Embryonic facial prominence (tissue), 1 donor: ENCODE measurements around the gene TALDO1.

Experiments used
- DNase-seq: peaks from one replicate; pipeline ENCODE4 v3.0.0-alpha.2; 2016; ENCODE audit errors: extremely low spot score

Gene TALDO1

GRCh38 chr11:787084-787675 lies 39.9 kb downstream of the TALDO1 start:
- DNase-seq: no peak

- DNase-seq: no peak
Observed at GRCh38 chr11:788009-788640, 40.9 kb downstream of the TALDO1 start.

- no peak for DNase-seq
Observed at GRCh38 chr11:788953-789940, 42.0 kb downstream of the TALDO1 start.

GRCh38 chr11:789943-790342 lies 42.7 kb downstream of the TALDO1 start, which contains the start of gene CEND1:
Gene CEND1 (minus strand): TSS chr11:790090. CDS start chr11:788576, 1,514 bp downstream.
- DNase-seq: no peak

- no peak for DNase-seq
Observed at GRCh38 chr11:790721-791564, 43.7 kb downstream of the TALDO1 start.

GRCh38 chr11:791658-792534 lies 44.6 kb downstream of the TALDO1 start:
- DNase-seq: no peak

GRCh38 chr11:792535-792821 lies 45.2 kb downstream of the TALDO1 start:
- no peak for DNase-seq

GRCh38 chr11:792873-793272 lies 45.6 kb downstream of the TALDO1 start:
- DNase-seq: no peak

- DNase-seq: no peak
Observed at GRCh38 chr11:793556-793955, 46.3 kb downstream of the TALDO1 start.

GRCh38 chr11:794013-794765 lies 46.9 kb downstream of the TALDO1 start:
- no peak for DNase-seq

- DNase-seq: no peak
Observed at GRCh38 chr11:794766-795633, 47.7 kb downstream of the TALDO1 start.

GRCh38 chr11:795634-796564 lies 48.6 kb downstream of the TALDO1 start:
- DNase-seq: no peak

GRCh38 chr11:796565-797295 lies 49.5 kb downstream of the TALDO1 start:
- no peak for DNase-seq

- DNase-seq: peak; percentile 80
Observed at GRCh38 chr11:797296-798092, 50.2 kb downstream of the TALDO1 start.

- DNase-seq: peak; percentile 47
Observed at GRCh38 chr11:798093-798713, 50.9 kb downstream of the TALDO1 start, which contains the start of gene SLC25A22. Gene SLC25A22 (minus strand): TSS chr11:798281. CDS start chr11:795006, 3,275 bp downstream.
